CD4-positive, alpha-beta T cell treated with Interleukin-4 for 4 hours (primary cell): Measurements from ENCODE around the gene BRD7.

Source experiments
- DNase-seq: peaks from one replicate; pipeline ENCODE4 v3.0.0-alpha.2; 2020

Gene BRD7

DNA sequence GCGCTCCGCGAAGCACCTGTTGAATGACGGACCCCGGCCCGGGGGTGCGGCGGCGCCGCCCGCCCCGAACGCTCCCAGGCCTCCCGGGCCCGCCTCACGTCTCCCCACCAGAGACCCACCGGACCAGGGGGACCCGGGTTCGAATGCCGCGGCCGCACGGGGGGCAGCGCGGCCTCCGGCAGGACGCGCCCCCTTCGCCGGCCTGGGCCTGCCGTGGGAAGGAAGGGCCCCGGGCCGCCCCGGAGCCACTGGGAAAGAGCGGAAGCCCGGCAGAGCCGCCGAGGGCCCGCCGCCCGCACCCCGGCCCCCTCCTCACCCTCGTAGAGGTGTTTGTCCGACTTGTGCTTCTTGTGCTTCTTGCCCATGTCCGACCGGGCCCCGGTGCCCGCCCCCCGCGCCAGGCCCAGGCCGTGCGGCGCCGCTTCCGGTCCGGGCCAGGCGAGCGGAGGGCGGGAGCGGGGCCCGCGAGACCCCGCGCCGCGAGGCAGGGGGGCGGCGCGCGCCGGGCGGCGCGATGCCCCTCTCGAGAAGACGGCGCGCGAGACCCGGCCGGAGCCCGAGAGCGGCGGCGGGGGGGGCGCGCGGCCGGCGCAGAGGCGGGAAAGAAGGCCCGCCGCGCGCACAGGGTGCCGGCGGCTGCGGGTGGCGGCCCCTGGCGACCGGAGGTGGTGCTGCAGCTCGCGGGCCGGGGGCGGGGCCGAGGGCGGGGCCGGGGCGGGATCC lies at the start of gene BRD7:
Gene BRD7, minus strand, starts transcription at position 579 of the 723 bp plus-strand sequence. Its CDS starts 214 bp downstream, at position 365.
- DNase-seq: peak; percentile 69

DNA sequence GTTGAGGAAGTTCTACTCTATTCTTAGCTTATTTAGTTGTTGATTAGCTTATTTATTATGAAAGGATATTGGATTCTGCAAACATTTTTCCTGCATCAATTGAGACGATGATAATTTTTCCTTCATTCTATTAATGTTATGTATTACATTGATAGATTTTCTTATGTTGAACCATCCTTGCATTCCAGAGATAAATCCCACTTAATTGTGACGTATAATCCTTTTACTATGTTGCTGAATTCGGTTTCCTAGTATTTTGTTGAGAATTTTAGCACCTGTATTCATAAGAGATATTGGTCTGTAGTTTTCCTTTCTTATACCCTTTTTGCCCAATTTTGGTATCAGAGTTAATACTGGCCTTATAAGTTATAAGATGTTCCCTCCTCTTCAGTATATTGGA lies 47.6 kb upstream of the BRD7 start:
- no peak for DNase-seq

GRCh38 chr16:50414152-50414551 lies 45.4 kb upstream of the BRD7 start:
- DNase-seq: no peak

GRCh38 chr16:50411034-50411433 lies 42.2 kb upstream of the BRD7 start:
- DNase-seq: no peak

GRCh38 chr16:50408001-50408561 lies 39.3 kb upstream of the BRD7 start:
- no peak for DNase-seq

- no peak for DNase-seq
Measured at GRCh38 chr16:50407351-50407750, 38.6 kb upstream of the BRD7 start.

DNA sequence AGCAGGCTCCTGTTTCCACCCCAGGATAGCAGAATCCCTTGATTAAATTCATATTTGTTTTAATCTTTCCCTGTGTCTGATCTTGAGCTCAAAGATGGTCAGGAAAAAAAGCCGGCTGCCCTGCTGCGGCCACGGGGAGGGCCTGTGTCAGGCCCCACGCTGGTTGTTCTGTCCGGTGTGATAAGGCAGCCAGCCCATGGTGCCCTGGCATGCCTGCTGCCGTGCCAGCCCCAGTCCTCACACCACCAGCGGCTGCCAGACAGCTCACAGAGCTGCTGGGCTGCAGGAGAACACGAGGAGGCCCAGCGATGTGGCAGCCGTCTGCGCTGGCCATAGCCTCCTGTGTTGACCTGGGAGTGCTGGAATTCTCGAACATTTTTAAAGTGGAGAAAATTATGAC lies 34.7 kb upstream of the BRD7 start:
- no peak for DNase-seq

GRCh38 chr16:50402298-50402895 lies 33.6 kb upstream of the BRD7 start:
- no peak for DNase-seq

DNA sequence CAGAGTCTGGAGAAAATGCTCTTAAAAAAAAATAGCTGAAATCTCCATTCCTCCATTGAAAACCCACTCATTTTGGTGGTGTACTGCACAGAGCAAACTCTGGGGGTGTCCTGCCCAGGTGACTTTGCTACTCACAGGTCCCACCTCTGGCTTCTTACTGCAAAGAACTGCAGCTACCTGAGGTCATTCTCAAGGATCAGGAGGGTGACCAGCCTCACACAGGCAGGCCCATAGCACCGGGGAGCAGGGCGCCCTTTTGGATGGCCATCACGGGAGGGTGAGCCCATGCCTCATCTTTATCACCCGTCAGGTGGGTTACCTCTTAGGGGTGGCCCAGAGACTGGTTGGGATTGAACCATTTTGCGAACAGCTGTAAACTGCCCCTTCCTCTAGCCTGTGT lies 32.6 kb upstream of the BRD7 start:
- DNase-seq: no peak

DNA sequence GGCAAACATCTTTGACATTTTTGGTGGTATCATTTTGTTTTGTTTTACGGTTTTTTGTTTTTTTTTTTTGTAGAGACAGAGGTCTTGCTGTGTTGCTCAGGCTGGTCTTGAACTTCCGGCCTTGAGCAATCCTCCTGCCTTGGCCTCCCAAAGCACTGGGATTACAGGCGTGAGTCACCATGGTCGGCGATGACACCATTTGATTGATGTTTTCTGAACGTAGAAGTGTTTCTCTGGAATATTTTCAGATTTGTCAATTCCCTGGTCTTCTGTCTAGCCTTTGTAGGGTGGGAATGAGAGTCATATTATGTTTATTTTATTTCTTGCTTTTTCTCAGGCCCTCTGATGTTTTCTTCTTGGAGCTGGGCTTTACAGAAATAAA lies 32.2 kb upstream of the BRD7 start:
- no peak for DNase-seq

DNA sequence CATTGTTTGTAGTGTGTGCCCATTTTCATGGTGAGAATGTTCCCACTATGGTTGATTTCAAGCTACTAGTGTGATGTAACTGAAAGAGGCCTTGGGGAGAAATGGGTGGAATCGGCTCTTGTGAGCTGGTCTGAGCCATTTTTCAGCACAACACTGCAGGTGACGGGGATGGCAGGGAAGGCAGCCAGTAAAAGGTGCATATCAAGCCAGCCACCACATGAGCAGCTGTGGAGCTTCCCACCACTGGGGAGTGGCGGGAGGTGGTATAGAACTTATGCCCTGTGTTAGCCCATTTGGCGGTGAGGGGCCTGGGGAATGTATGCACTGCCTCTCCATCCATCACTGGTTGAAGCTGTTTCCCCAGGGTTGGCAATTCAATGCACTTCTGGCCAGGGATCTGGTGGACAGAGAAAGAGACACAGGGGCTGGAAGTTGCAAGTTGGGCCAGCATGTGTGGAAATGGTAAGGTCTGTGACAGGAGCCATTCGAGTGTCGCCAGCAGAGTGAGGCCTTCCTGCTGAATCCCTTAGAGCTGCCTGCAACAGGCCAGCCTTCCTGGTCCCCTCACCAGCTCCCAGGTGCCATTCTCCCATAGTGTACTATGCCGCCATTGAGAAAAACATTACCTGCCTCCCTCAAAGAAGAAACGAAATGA lies 31.7 kb upstream of the BRD7 start:
- DNase-seq: no peak

GRCh38 chr16:50399411-50399810 lies 30.6 kb upstream of the BRD7 start:
- DNase-seq: no peak

DNA sequence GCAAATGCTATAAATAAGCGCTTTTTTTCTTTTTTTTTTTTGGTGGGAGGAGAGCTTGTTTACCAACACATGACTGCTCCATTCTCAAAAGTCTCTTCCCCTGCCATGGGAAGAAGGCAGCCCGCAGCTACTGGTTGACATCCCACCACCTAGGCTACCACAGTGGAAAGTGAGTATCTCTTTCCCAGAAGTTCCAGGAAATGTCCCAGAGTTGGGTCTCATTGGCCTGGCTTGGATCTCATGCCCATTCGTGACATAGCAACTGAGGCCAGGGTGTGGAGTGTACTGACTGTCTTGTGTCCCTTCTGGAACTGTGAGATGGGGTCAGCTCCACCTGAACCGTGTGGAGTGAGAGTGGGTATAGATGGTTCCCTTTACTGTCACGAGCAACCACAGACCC lies 29.5 kb upstream of the BRD7 start:
- DNase-seq: no peak

- no peak for DNase-seq
Measured at GRCh38 chr16:50396761-50397535, 28.2 kb upstream of the BRD7 start.

DNA sequence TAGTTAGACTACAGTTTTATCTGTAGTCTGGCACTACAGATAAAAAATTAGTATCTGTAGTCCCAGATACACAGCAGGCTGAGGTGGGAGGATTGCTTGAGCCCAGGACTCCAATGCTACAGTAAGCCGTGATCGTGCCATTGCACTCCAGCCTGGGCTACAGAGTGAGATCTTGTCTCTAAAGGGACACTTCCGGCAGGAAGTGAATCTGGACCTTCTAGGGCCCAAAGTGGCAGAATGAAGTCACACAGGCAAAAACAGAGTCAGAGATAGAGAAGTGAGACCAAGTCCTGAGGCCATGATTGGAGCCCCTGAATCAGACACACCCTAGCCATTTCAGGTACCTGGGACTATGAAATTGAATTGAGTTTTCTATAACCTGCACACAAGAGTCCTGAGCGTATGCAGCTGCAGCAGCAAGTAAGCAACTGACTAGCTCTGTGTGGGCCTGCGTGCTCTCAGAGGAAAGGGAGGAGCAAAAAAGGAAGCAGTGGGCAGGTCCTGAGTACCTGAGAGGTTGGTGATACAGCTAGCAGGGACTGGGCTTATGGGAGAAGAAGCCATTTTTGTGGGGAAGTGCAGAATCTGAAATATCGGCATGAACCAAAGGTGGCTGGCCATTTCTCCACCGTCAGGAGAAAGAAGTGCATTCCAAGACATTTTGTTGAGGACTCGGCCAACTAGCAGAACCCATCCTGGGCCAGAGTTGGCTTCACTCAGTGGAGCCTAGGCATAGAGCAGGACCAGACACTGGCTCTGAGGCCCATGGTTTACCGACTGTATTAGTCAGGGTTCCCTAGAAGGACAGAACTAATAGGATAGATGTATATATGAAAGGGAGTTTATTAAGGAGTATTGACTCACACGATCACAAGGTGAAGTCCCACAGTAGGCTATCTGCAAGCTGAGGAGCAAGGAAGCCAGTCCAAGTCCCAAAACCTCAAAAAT lies 27.2 kb upstream of the BRD7 start:
- no peak for DNase-seq

DNA sequence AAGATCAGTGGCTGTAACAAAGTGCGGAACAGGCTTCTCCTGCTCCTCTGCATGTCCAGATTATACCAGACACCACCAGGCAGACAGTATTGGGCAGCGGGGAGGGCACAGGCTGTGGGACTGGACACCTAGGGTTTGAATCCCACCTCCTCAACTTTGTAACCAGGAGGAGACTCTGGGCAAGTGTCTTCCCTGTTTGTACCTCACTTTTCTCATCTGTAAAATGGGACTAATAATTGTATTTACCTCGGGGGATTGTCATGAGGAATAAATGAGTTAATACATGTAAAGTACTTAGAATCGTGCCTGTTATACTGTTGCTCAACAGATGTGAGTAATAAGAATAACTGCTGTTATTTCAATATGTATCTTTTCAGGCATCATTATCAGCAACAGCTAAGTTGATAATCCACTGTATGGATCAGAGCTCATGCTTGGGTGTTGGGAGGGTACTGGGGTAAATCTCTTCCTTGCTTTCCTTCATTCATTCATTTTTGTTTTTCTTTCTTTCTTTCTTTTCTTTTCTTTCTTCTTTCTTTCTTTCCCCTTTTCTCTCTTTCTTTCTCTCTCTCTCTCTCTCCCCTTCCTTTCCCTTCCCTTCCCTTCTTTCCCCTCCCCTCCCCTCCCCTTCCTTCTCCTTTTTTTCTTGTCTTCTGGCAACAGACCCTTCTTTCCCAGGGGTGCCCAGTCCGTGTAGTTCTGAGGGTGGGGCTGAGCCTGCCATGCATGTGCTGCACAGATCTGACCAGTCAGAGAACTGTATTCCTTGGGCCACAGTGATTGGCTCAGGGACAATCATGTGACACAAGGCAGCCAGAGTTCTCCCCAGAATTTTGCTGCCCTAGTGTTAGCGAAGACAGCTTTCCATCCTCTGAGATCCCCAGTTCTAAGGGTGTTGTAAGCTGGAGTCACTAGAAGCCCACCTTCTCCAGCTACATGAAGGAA lies 25.3 kb upstream of the BRD7 start:
- no peak for DNase-seq

DNA sequence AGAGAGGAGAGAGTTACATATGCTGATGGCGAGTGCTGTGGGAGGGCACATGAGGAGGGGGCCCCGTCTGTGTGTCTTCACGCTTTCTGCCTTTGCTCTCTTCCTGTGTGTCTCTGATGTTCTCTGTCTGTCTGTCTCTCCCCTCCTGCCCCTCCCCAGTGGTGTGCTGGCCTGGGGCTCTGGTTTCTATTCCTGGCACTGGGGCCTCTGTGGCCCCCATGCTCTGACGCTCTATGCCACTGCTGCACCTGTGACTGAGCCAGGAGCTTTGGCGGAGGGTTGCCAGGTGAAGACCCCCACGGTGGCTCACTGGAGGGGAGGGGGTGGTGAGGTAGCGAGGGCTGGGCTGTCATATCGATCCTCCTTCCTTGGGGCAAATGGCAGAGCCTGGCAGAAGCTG lies 24.6 kb upstream of the BRD7 start:
- DNase-seq: no peak

DNA sequence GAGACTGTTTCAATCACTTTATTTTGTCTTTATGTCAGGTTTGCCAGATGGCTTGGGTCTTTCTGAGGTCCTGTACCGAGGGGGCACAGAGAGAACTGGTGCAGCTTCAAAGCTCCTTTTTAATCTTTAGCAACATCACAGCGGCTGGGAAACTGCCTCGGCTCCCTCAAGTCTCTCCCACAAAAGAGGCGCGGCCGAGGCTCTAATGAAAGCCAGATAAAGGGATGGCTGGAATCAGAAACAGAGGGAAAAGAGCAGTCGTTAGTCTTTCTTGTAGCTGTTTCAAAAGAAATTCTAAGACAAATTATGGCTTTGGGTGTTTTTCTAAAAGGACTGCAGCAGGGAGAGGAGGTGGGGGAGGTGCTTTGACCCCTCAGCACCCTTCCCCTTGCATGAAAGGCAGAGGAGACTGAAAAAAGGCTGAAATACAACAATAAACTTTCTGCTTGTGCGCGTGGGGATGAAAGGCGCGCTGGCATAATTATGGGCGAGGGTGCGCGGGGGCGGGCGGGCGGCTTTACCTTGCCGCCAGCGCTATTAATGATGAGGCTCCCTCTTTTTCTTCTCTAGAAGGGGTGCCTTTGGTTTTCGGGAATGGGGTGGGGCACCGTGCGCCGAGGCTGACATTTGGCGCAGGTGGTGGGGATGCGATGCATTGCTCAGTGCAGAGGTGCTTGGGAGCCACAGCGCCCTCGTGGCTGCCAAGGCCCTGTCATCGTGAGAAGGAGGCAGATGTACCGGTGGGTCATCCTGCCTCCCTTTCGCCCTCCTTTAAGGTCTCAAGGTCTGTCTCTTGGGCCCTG lies 22.3 kb upstream of the BRD7 start:
- DNase-seq: no peak

DNA sequence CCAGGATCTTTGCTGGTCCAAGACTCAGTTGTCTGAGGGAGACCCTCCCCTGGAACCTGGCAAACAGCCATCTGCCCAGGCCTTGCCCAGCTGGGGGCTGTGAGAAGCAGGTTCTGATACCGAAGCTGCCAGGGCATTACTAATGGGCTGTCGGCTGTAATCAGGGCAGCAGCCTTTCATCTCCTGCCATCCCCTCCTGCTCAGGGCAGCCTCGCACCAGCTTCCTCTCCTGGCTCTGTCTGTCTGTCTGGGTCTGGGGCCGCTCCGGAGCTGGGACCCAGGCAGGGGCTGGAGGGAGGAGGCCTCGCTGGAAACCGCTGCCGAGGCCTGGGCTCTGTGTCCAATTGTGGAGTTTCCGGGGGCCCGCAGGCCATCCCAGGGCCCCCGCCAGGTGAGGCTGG lies 21.6 kb upstream of the BRD7 start:
- DNase-seq: no peak

GRCh38 chr16:50389900-50390299 lies 21.1 kb upstream of the BRD7 start:
- DNase-seq: no peak
